HepG2 (cell line): ENCODE measurements around the gene DNAJC19. TPM values are rescaled to one million over a fixed set of nuclear protein-coding genes. Genes with fewer than 3 reads are reported as not detected.

Experiments
- ATAC-seq: fragments of 200-7000 bp; cut with Tn5 transposase; 3 replicates; pipeline ENCODE4 v1.9.1; 2020; ENCODE audit warnings: mild to moderate bottlenecking, moderate library complexity
- Bru-seq: library from RNA; stranded (reverse); fragments of 400-500 nt; gene quantifications from one replicate; lab custom pipeline; 2021; lab: Mats Ljungman, UMichigan
- BruChase-seq, 2 experiments: library from RNA; stranded (reverse); fragments of 400-500 nt; gene quantifications; one replicate each; lab custom pipeline; 2021; lab: Mats Ljungman, UMichigan
- BruUV-seq: library from RNA; stranded (reverse); fragments of 400-500 nt; replicated peaks from 2 replicates; lab custom pipeline; 2021; lab: Mats Ljungman, UMichigan
- CTCF ChIA-PET: fragments of 300-600 bp; formaldehyde crosslinking; extraction: SDS; loops from one replicate; lab custom pipeline; 2021; ENCODE audit warnings: low total read pairs, inconsistent platforms, low intra/inter-chr PET ratio; lab: Yijun Ruan, JAX
- POLR2A ChIA-PET: fragments of 350-600 bp; sonication (Branson Sonifier 250); formaldehyde crosslinking; loops from one replicate; lab custom pipeline; 2020; ENCODE audit warnings: antibody characterized with exemption, inconsistent platforms; lab: Yijun Ruan, JAX
- DNase-seq: peaks from one replicate; pipeline ENCODE4 v3.0.0-alpha.2; 2015; ENCODE audit warnings: low spot score
- FAIRE-seq: peaks from 3 replicates; lab custom pipeline; 2011; peaks lifted over from hg19 to GRCh38; lab: Jason Lieb, UNC
- H2AFZ ChIP-seq: one replicate; pipeline ENCODE4 v1.6.1; 2011; ENCODE audit warnings: low read length, inconsistent platforms
- H3K27ac ChIP-seq: fragments of 300-600 bp; 3 replicates; pipeline ENCODE4 v1.8.0; 2011; ENCODE audit warnings: mixed run types, mild to moderate bottlenecking, mixed read lengths, low read length, inconsistent platforms; ENCODE audit not compliant: insufficient read depth; ENCODE audit errors: extremely low read length
- H3K27me3 ChIP-seq, 2 experiments: fragments of 200-600 bp in 1 of 2; 2 replicates in 1 of 2; 3 replicates in 1 of 2; pipeline versions ENCODE4 v1.6.0 to v1.8.0; 2011; ENCODE audit warnings: low read length in 2 of 2, mild to moderate bottlenecking in 2 of 2, moderate library complexity in 2 of 2, inconsistent platforms in 1 of 2; ENCODE audit not compliant: insufficient read depth in 2 of 2, control insufficient read depth in 1 of 2
- H3K36me3 ChIP-seq, 2 experiments: fragments of 200-600 bp in 1 of 2; replicated peaks in 1 of 2; 2 replicates in 1 of 2; 3 replicates in 1 of 2; pipeline versions ENCODE4 v1.5.1 to v1.8.0; 2011; ENCODE audit warnings: low read length in 2 of 2, inconsistent platforms in 1 of 2; ENCODE audit not compliant: insufficient read depth in 2 of 2, control insufficient read depth in 1 of 2
- H3K4me1 ChIP-seq: 2 replicates; pipeline ENCODE4 v1.5.1; 2012; ENCODE audit warnings: low read length, inconsistent platforms; ENCODE audit not compliant: insufficient read depth
- H3K4me2 ChIP-seq: 2 replicates; pipeline ENCODE4 v1.6.0; 2011; ENCODE audit warnings: low read depth, low read length, inconsistent platforms
- H3K4me3 ChIP-seq, 3 experiments: fragments of 200-600 bp in 1 of 3; sonication (generic), shearing (Covaris generic) in 1 of 3; replicated peaks in 1 of 3; 2 replicates each; pipeline ENCODE4 v1.5.1; 2011 to 2016; ENCODE audit warnings: low read length in 3 of 3, inconsistent platforms in 2 of 3, low read depth in 2 of 3, mild to moderate bottlenecking in 2 of 3, control low read depth in 1 of 3, mixed read lengths in 1 of 3; ENCODE audit not compliant: insufficient read depth in 1 of 3
- H3K79me2 ChIP-seq: one replicate; pipeline ENCODE4 v1.6.1; 2011; ENCODE audit warnings: low read length, inconsistent platforms; ENCODE audit not compliant: insufficient read depth
- H3K9ac ChIP-seq: 2 replicates; pipeline ENCODE4 v1.6.0; 2011; ENCODE audit warnings: mild to moderate bottlenecking, low read depth, low read length, inconsistent platforms; ENCODE audit not compliant: insufficient read depth
- H3K9me3 ChIP-seq: 2 replicates; pipeline ENCODE4 v1.5.1; 2012; ENCODE audit warnings: mild to moderate bottlenecking, low read length
- H4K20me1 ChIP-seq: 2 replicates; pipeline ENCODE4 v1.6.0; 2011; ENCODE audit warnings: inconsistent platforms, mild to moderate bottlenecking, low read length, moderate library complexity; ENCODE audit not compliant: insufficient read depth
- CEBPB ChIP-seq: IDR thresholded peaks from 2 replicates; pipeline ENCODE4 v1.6.1; 2011; ENCODE audit warnings: low read depth, low read length, improper control_type of control experiment, borderline replicate concordance
- ELF4 ChIP-seq: sonication (generic); formaldehyde crosslinking; IDR thresholded peaks from 2 replicates; pipeline ENCODE4 v1.5.0; 2020; ENCODE audit warnings: missing genetic modification reagents, mild to moderate bottlenecking, moderate library complexity, borderline replicate concordance
- ERF ChIP-seq: IDR thresholded peaks from 2 replicates; pipeline ENCODE4 v1.6.1; 2018; ENCODE audit warnings: missing biosample characterization, missing genetic modification reagents
- GTF3A ChIP-seq: sonication (generic); formaldehyde crosslinking; conservative IDR thresholded peaks from 2 replicates; pipeline ENCODE4 v1.4.0; 2020; ENCODE audit warnings: mild to moderate bottlenecking, missing genetic modification reagents
- MAFF ChIP-seq: IDR thresholded peaks from 2 replicates; pipeline ENCODE4 v1.6.1; 2011; ENCODE audit warnings: low read depth, low read length, improper control_type of control experiment
- MTA1 ChIP-seq: sonication (generic); formaldehyde crosslinking; IDR thresholded peaks from 2 replicates; pipeline ENCODE4 v1.4.0; 2020; ENCODE audit warnings: missing genetic modification reagents, mild to moderate bottlenecking, borderline replicate concordance
- XRCC5 ChIP-seq: fragments of 200-400 bp; formaldehyde crosslinking; optimal IDR thresholded peaks from 2 replicates; pipeline ENCODE3; 2017; ENCODE audit warnings: mild to moderate bottlenecking, low read length
- ZMAT3 ChIP-seq: sonication (generic); formaldehyde crosslinking; conservative IDR thresholded peaks from 2 replicates; pipeline ENCODE4 v1.7.0; 2021; ENCODE audit warnings: missing genetic modification reagents
- ZNF143 ChIP-seq: sonication (generic); formaldehyde crosslinking; IDR thresholded peaks from 2 replicates; pipeline ENCODE4 v1.4.0; 2020; ENCODE audit warnings: missing genetic modification reagents
- ZNF264 ChIP-seq: sonication (generic); formaldehyde crosslinking; IDR thresholded peaks from 2 replicates; pipeline ENCODE4 v1.4.0; 2020; ENCODE audit warnings: missing genetic modification reagents
- ZNF329 ChIP-seq: sonication (generic); formaldehyde crosslinking; IDR thresholded peaks from 2 replicates; pipeline ENCODE4 v1.9.0; 2021; ENCODE audit warnings: low read depth, mild to moderate bottlenecking, missing genetic modification reagents
- ZNF781 ChIP-seq: sonication (generic); formaldehyde crosslinking; IDR thresholded peaks from 2 replicates; pipeline ENCODE4 v1.5.1; 2020; ENCODE audit warnings: borderline replicate concordance, mild to moderate bottlenecking, missing genetic modification reagents; ENCODE audit errors: not compliant biosample characterization
- ZSCAN25 ChIP-seq: sonication (generic); formaldehyde crosslinking; IDR thresholded peaks from 2 replicates; pipeline ENCODE4 v1.8.0; 2022; ENCODE audit warnings: mild to moderate bottlenecking, missing genetic modification reagents
- WGBS: methylation state at CpG from one replicate; pipeline ENCODE4 v1.1.6; 2017; ENCODE audit warnings: low lambda C conversion rate; 5-methylcytosine and 5-hydroxymethylcytosine counted together
- in situ Hi-C: cut with HindIII; loops from 2 replicates; pipeline ENCODE4 v1.10.0; 2017; ENCODE audit warnings: low pct_unique_long_range_greater_than_20kb; ENCODE audit not compliant: extremely low pct_ligation_motif_present
- intact Hi-C: fragments of 100-400 bp; cut with micrococcal nuclease; formaldehyde crosslinking; loops from one replicate; pipeline ENCODE4 v1.10.0; 2022; ENCODE audit not compliant: unreplicated experiment
- long read RNA-seq, 2 experiments: library from RNA in 1 of 2; library from polyadenylated mRNA in 1 of 2; stranded (forward) in 1 of 2; unstranded in 1 of 2; transcript quantifications; one replicate each; pipeline ENCODE4 v2.0.0, GENCODE V29; 2019 to 2022
- polyA minus RNA-seq, 3 experiments: library from RNA; depleted of rRNA, polyadenylated mRNA; stranded (reverse); fragments of >200 nt; gene quantifications; 2 replicates each; pipeline ENCODE4 v1.2.3, GENCODE V29; 2011; ENCODE audit warnings: low replicate concordance in 1 of 3
- polyA plus RNA-seq, 8 experiments: library from polyadenylated mRNA; depleted of rRNA in 3 of 8; stranded (reverse) in 7 of 8; unstranded in 1 of 8; fragments of >200 nt; fragmentation: Illumina TruSeq in 4 of 8; extraction: Trizol in 4 of 8; gene quantifications; 2 replicates each; pipeline versions ENCODE4 v1.2.1 to v1.2.3, GENCODE V29; 2011 to 2016; ENCODE audit warnings: low read depth in 4 of 8, missing spikeins in 1 of 8, mixed read lengths in 1 of 8; ENCODE audit not compliant: insufficient read depth in 1 of 8
- total RNA-seq, 5 experiments: library from RNA; depleted of rRNA; stranded (reverse); fragments of >200 nt; fragmentation: Illumina TruSeq; extraction: Trizol; gene quantifications; 2 replicates each; pipeline ENCODE4 v1.2.3, GENCODE V29; 2016; ENCODE audit warnings: low read depth in 1 of 5
- TF ChIP-seq, protein P1 (sequence below): sonication (generic); formaldehyde crosslinking; IDR thresholded peaks from 2 replicates; pipeline ENCODE4 v1.4.0; 2020; ENCODE audit warnings: missing genetic modification reagents, mild to moderate bottlenecking, borderline replicate concordance

The DNAJC19 gene
- total RNA-seq (2016; rRNA removed; fragmentation: Illumina TruSeq; extraction: Trizol): 68.8 and 75.8 TPM in 2 replicates
- 136 and 179 TPM in 2 replicates for total RNA-seq (2016; cell fraction: cytosol; rRNA removed; fragmentation: Illumina TruSeq; extraction: Trizol; ENCODE audit: low read depth)
- 70.3 and 76.9 TPM in 2 replicates for total RNA-seq (2016; cell fraction: insoluble cytoplasmic fraction; rRNA removed; fragmentation: Illumina TruSeq; extraction: Trizol)
- total RNA-seq (2016; cell fraction: membrane; rRNA removed; fragmentation: Illumina TruSeq; extraction: Trizol): 133 and 153 TPM in 2 replicates
- 29.9 and 32.8 TPM in 2 replicates for total RNA-seq (2016; cell fraction: nucleus; rRNA removed; fragmentation: Illumina TruSeq; extraction: Trizol)
- polyA plus RNA-seq (2011; rRNA removed): 51.1 and 55.9 TPM in 2 replicates
- 32.0 and 42.0 TPM in 2 replicates for polyA plus RNA-seq (2011; cell fraction: cytosol; rRNA removed)
- polyA plus RNA-seq (2011; cell fraction: nucleus; rRNA removed): 21.3 and 28.5 TPM in 2 replicates
- polyA plus RNA-seq (2012): 51.5 and 65.8 TPM in 2 replicates
- 200 and 273 TPM in 2 replicates for polyA plus RNA-seq (2016; cell fraction: cytosol; fragmentation: Illumina TruSeq; extraction: Trizol; ENCODE audit: low read depth)
- 69.9 and 93.8 TPM in 2 replicates for polyA plus RNA-seq (2016; cell fraction: insoluble cytoplasmic fraction; fragmentation: Illumina TruSeq; extraction: Trizol; ENCODE audit: low read depth)
- polyA plus RNA-seq (2016; cell fraction: membrane; fragmentation: Illumina TruSeq; extraction: Trizol; ENCODE audit: low read depth): 154 and 167 TPM in 2 replicates
- polyA plus RNA-seq (2016; cell fraction: nucleus; fragmentation: Illumina TruSeq; extraction: Trizol; ENCODE audit: insufficient read depth, low read depth): 76.3 and 81.3 TPM in 2 replicates
- polyA minus RNA-seq (2011; rRNA and poly(A)+ RNA removed; ENCODE audit: low replicate concordance): 24.8 and 35.4 TPM in 2 replicates
- polyA minus RNA-seq (2011; cell fraction: cytosol; rRNA and poly(A)+ RNA removed): 11.2 and 14.0 TPM in 2 replicates
- polyA minus RNA-seq (2011; cell fraction: nucleus; rRNA and poly(A)+ RNA removed): 18.5 and 27.1 TPM in 2 replicates
- Bru-seq, nascent RNA: percentile 85 among the genes with signal in this experiment
- BruChase-seq, experiment 1, labeled RNA remaining after a 6-hour chase: percentile 72 among the genes with signal in this experiment
- BruChase-seq, experiment 2, labeled RNA remaining after a 2-hour chase: percentile 71 among the genes with signal in this experiment
- long read RNA-seq, experiment 1, transcript DNAJC19-201 (6 exons, 1,454 nt): major isoform, 55 of 78 reads
- long read RNA-seq, experiment 1, transcript DNAJC19-202 (5 exons, 1,239 nt): minor isoform, 16 of 78 reads
- long read RNA-seq, experiment 1, partial matches to known transcripts: 3 of 78 reads
- long read RNA-seq, experiment 1, other reads (novel, unspliced or antisense): 3 of 78 reads
- long read RNA-seq, experiment 2, transcript DNAJC19-201 (6 exons, 1,454 nt): major isoform, 37 of 57 reads
- long read RNA-seq, experiment 2, transcript DNAJC19-202 (5 exons, 1,239 nt): minor isoform, 6 of 57 reads
- long read RNA-seq, experiment 2, partial matches to known transcripts: 3 of 57 reads
- long read RNA-seq, experiment 2, other reads (novel, unspliced or antisense): 7 of 57 reads

DNA sequence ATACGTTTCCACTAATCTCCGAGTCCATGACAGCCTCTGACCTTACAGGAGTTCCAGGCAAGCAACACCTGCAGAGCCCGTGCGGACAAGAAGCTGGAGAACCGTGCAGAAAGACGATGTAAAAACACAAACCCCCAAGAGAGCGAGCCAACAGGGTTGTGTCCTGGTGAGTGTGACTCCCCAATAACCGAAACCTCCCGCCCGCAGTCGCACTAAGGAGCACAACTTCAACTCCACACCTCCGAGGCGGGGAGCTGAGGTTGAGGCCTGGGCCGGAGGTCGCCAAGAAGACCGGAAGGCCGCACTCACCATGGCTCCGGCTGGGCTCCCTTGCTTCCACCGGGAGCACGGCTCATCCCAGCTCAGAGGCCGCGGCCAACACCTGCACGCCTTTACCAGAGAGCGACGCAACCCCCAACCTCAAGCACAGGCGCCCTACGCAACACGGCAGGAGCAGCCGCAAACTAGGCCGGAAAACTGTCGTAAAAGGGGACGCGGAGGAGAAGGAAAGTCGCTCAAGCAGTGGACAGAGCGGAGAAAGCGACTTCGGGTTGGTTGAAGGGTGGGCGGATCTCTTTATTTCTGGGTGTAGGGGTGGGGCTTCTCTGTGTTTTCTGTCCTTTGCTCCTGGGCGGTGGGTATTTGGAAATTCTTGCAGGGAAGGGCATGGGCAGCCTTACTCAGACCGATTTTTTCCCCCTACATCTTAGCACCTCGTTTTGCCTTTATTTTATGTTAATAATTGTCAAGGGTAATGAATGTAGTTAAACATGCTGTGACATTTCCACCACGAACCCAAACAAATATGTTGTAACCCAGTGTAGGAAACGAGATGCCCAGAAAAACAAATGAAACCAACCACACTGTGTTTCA is at the start of gene DNAJC19:
TSS of gene DNAJC19 (minus strand) at position 446 of the 873 bp plus-strand sequence. CDS start at position 312, 134 bp downstream.
- peaks cover 27% of the 10 kb centered on the region for H3K4me1 ChIP-seq
- no peaks in the 10 kb centered on the region for H3K9me3 ChIP-seq
- H3K4me2 ChIP-seq: peak within 1 kb of the TSS; percentile 81
- in situ Hi-C loops (loop anchor here (25.0 kb wide), 1 partner anchor 377 kb away; the partner anchor contains the start of gene TTC14), intact Hi-C loops (loop anchor here (5.0 to 10.0 kb wide), 3 partner anchors 77 to 385 kb away; partner anchors contain the start of genes FXR1 and TTC14)
- peak within 1 kb of the TSS; percentile 94 for H3K9ac ChIP-seq
- peak within 1 kb of the TSS; percentile 93 for H2AFZ ChIP-seq
- FAIRE-seq: peak; percentile 80
- BruUV-seq: no TSS peak
- peaks cover 0 to 9% of the 10 kb centered on the region in 2 experiments; a peak in 2 of 5 replicates for H3K36me3 ChIP-seq
- WGBS: under 1% methylated on average over 22 of the region's 43 CpGs
- H3K4me3 ChIP-seq: peak within 1 kb of the TSS; percentile 87 to 97 (median 92)
- CTCF ChIA-PET: no interaction called here
- H3K27ac ChIP-seq: peak within 1 kb of the TSS; percentile 94
- peak; percentile 99 for ATAC-seq
- peaks cover 0 to 2% of the 10 kb centered on the region in 2 experiments; a peak in 1 of 5 replicates for H3K27me3 ChIP-seq
- H3K79me2 ChIP-seq: peaks cover 10% of the 10 kb centered on the region
- H4K20me1 ChIP-seq: no peaks in the 10 kb centered on the region
- POLR2A ChIA-PET: interaction anchor here (0.9 to 1.7 kb wide), 6 partner anchors 12 to 388 kb away, joined by 3 to 20 read pairs (median 4); partner anchors contain the start of genes FXR1 and TTC14
- peak; percentile 96 for DNase-seq
- peak; percentile 73 for TF ChIP-seq CEBPB
- TF ChIP-seq XRCC5: peak; percentile 79
- 0 out of 2 replicates have a peak, but pooled peaks have one; percentile 44 for TF ChIP-seq ZNF143 (CRISPR knock-in tag)
- peak; percentile 58 for TF ChIP-seq ZNF781 (CRISPR knock-in tag)
- no peak; the same call in 1 of the 2 replicates for TF ChIP-seq ZSCAN25 (CRISPR knock-in tag)
- no peak for TF ChIP-seq ZNF264 (CRISPR knock-in tag)
- TF ChIP-seq MTA1 (CRISPR knock-in tag): peak; percentile 80; the same call in 1 of the 2 replicates
- TF ChIP-seq ERF (CRISPR knock-in tag): peak; percentile 71
- 0 out of 2 replicates have a peak, but pooled peaks have one; percentile 53 for TF ChIP-seq ELF4 (CRISPR knock-in tag)
- no peak for TF ChIP-seq ZNF329 (CRISPR knock-in tag)
- no peak for TF ChIP-seq MAFF
- TF ChIP-seq GTF3A: no peak
- TF ChIP-seq ZMAT3 (CRISPR knock-in tag): peak; percentile 75; the same call in 1 of the 2 replicates
- TF ChIP-seq, protein P1, sequence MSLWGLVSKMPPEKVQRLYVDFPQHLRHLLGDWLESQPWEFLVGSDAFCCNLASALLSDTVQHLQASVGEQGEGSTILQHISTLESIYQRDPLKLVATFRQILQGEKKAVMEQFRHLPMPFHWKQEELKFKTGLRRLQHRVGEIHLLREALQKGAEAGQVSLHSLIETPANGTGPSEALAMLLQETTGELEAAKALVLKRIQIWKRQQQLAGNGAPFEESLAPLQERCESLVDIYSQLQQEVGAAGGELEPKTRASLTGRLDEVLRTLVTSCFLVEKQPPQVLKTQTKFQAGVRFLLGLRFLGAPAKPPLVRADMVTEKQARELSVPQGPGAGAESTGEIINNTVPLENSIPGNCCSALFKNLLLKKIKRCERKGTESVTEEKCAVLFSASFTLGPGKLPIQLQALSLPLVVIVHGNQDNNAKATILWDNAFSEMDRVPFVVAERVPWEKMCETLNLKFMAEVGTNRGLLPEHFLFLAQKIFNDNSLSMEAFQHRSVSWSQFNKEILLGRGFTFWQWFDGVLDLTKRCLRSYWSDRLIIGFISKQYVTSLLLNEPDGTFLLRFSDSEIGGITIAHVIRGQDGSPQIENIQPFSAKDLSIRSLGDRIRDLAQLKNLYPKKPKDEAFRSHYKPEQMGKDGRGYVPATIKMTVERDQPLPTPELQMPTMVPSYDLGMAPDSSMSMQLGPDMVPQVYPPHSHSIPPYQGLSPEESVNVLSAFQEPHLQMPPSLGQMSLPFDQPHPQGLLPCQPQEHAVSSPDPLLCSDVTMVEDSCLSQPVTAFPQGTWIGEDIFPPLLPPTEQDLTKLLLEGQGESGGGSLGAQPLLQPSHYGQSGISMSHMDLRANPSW: peak; percentile 64; the same call in 1 of the 2 replicates
